SK-N-SH (cell line): Measurements from ENCODE around the gene GYS1. TPM values are rescaled to one million over a fixed set of nuclear protein-coding genes. Genes with fewer than 3 reads are reported as not detected.

Source experiments
- CTCF ChIA-PET: fragments of 300-600, 350-600 bp; formaldehyde crosslinking; extraction: SDS; loops from one replicate; lab custom pipeline; 2021; lab: Yijun Ruan, JAX
- POLR2A ChIA-PET: fragments of 350-600 bp; sonication (Branson Sonifier 250); formaldehyde crosslinking; extraction: SDS; loops from one replicate; lab custom pipeline; 2020; ENCODE audit warnings: antibody characterized with exemption, inconsistent platforms; lab: Yijun Ruan, JAX
- DNase-seq: peaks from one replicate; pipeline ENCODE4 v3.0.0; 2012
- H2AFZ ChIP-seq: fragments of 200-600 bp; sonication (generic); 2 replicates; pipeline ENCODE4 v1.8.1; 2016; ENCODE audit warnings: antibody characterized with exemption, mild to moderate bottlenecking, low read depth
- H3F3A ChIP-seq: fragments of 200-600 bp; sonication (generic); replicated peaks from 2 replicates; pipeline ENCODE3; 2016; ENCODE audit warnings: antibody characterized with exemption, mild to moderate bottlenecking; ENCODE audit not compliant: insufficient read depth
- H3K27ac ChIP-seq, 2 experiments: fragments of 200-500 bp in 1 of 2; fragments of 200-600 bp in 1 of 2; sonication (Bioruptor generic) in 1 of 2; sonication (generic), shearing (Covaris generic) in 1 of 2; 2 replicates each; pipeline versions ENCODE4 v1.5.1 to v1.6.1; 2014 to 2016; ENCODE audit warnings: low read depth in 2 of 2, inconsistent platforms in 1 of 2, low read length in 1 of 2, mild to moderate bottlenecking in 1 of 2, mixed read lengths in 1 of 2
- H3K27me3 ChIP-seq: fragments of 200-600 bp; sonication (generic), shearing (Covaris generic); 2 replicates; pipeline ENCODE4 v1.6.1; 2016; ENCODE audit warnings: mixed run types; ENCODE audit not compliant: insufficient read depth
- H3K36me3 ChIP-seq, 2 experiments: fragments of 200-500 bp in 1 of 2; fragments of 200-600 bp in 1 of 2; sonication (Bioruptor generic) in 1 of 2; sonication (generic) in 1 of 2; replicated peaks in 1 of 2; 2 replicates each; pipeline versions ENCODE3 to v1.5.1; 2014 to 2016; ENCODE audit warnings: low read length in 1 of 2, mild to moderate bottlenecking in 1 of 2; ENCODE audit not compliant: insufficient read depth in 2 of 2, control insufficient read depth in 1 of 2
- H3K4me1 ChIP-seq, 2 experiments: fragments of 200-500 bp in 1 of 2; fragments of 200-600 bp in 1 of 2; sonication (Bioruptor generic) in 1 of 2; sonication (generic), shearing (Covaris generic) in 1 of 2; 2 replicates each; pipeline versions ENCODE4 v1.5.1 to v1.6.1; 2014 to 2016; ENCODE audit warnings: low read depth in 1 of 2, low read length in 1 of 2, mixed run types in 1 of 2; ENCODE audit not compliant: insufficient read depth in 2 of 2, control insufficient read depth in 1 of 2
- H3K4me2 ChIP-seq: fragments of 200-600 bp; sonication (generic), shearing (Covaris generic); 2 replicates; pipeline ENCODE4 v1.6.1; 2017; ENCODE audit warnings: mixed run types
- H3K4me3 ChIP-seq, 2 experiments: fragments of 200-500 bp in 1 of 2; fragments of 200-600 bp in 1 of 2; sonication (Bioruptor generic) in 1 of 2; sonication (generic), shearing (Covaris generic) in 1 of 2; 2 replicates each; pipeline versions ENCODE4 v1.5.1 to v1.8.1; 2014 to 2016; ENCODE audit warnings: low read depth in 2 of 2, inconsistent platforms in 1 of 2, low read length in 1 of 2, mild to moderate bottlenecking in 1 of 2, mixed read lengths in 1 of 2, moderate library complexity in 1 of 2
- H3K79me2 ChIP-seq: fragments of 200-600 bp; sonication (generic); 2 replicates; pipeline ENCODE4 v1.8.1; 2017; ENCODE audit warnings: mild to moderate bottlenecking; ENCODE audit not compliant: insufficient read depth
- H3K9ac ChIP-seq: fragments of 200-600 bp; sonication (generic); 2 replicates; pipeline ENCODE4 v1.6.1; 2017; ENCODE audit warnings: mixed run types
- H3K9me2 ChIP-seq: fragments of 200-600 bp; sonication (generic); 2 replicates; pipeline ENCODE4 v1.6.1; 2017; ENCODE audit warnings: mixed run types
- H3K9me3 ChIP-seq: fragments of 200-600 bp; sonication (generic); 2 replicates; pipeline ENCODE4 v1.6.1; 2017; ENCODE audit warnings: mixed run types, mild to moderate bottlenecking, moderate library complexity
- H4K20me1 ChIP-seq: fragments of 200-600 bp; sonication (generic); 2 replicates; pipeline ENCODE4 v1.6.1; 2017; ENCODE audit warnings: mild to moderate bottlenecking, mixed run types; ENCODE audit not compliant: insufficient read depth
- FOSL2 ChIP-seq: IDR thresholded peaks from 2 replicates; pipeline ENCODE4 v1.4.0; 2012; ENCODE audit warnings: low read depth, mild to moderate bottlenecking, moderate library complexity, borderline replicate concordance
- FOXJ3 ChIP-seq: sonication (generic); formaldehyde crosslinking; IDR thresholded peaks from 2 replicates; pipeline ENCODE4 v1.5.1; 2020; ENCODE audit warnings: mild to moderate bottlenecking, missing genetic modification reagents
- JUND ChIP-seq: IDR thresholded peaks from 2 replicates; pipeline ENCODE4 v1.4.0; 2012
- MXI1 ChIP-seq: IDR thresholded peaks from 2 replicates; pipeline ENCODE4 v1.6.1; 2012; ENCODE audit warnings: mild to moderate bottlenecking, low read depth, low read length, improper control_type of control experiment
- NRF1 ChIP-seq: IDR thresholded peaks from 2 replicates; pipeline ENCODE4 v1.6.1; 2012; ENCODE audit warnings: low read depth, mild to moderate bottlenecking, low read length
- POLR2AphosphoS5 ChIP-seq: IDR thresholded peaks from 2 replicates; pipeline ENCODE4 v1.6.1; 2012; ENCODE audit warnings: low read depth, low read length
- RFX5 ChIP-seq: IDR thresholded peaks from 2 replicates; pipeline ENCODE4 v1.6.1; 2012; ENCODE audit warnings: mild to moderate bottlenecking, improper control_type of control experiment, low read length
- SIN3A ChIP-seq: IDR thresholded peaks from 2 replicates; pipeline ENCODE4 v1.6.1; 2012; ENCODE audit warnings: low read depth, mild to moderate bottlenecking, low read length, moderate library complexity, borderline replicate concordance
- SMC3 ChIP-seq: IDR thresholded peaks from 2 replicates; pipeline ENCODE4 v1.6.1; 2012; ENCODE audit warnings: low read depth, low read length, improper control_type of control experiment
- TAF1 ChIP-seq: IDR thresholded peaks from 2 replicates; pipeline ENCODE4 v1.6.1; 2012; ENCODE audit warnings: low read depth, mild to moderate bottlenecking, low read length, moderate library complexity, borderline replicate concordance
- YY1 ChIP-seq: IDR thresholded peaks from 2 replicates; pipeline ENCODE4 v1.4.0; 2012; ENCODE audit warnings: low read depth, mild to moderate bottlenecking
- WGBS: methylation state at CpG from one replicate; pipeline ENCODE4 v1.1.6; 2017; ENCODE audit warnings: low lambda C conversion rate; 5-methylcytosine and 5-hydroxymethylcytosine counted together
- polyA plus RNA-seq, 3 experiments: library from polyadenylated mRNA; depleted of rRNA; stranded (reverse); fragments of >200 nt; gene quantifications; 2 replicates each; pipeline ENCODE4 v1.2.3, GENCODE V29; 2012
- TF ChIP-seq, protein P1 (sequence below): IDR thresholded peaks from 2 replicates; pipeline ENCODE4 v1.4.0; 2012; ENCODE audit warnings: low read depth, borderline replicate concordance
- TF ChIP-seq, protein P2 (sequence below): IDR thresholded peaks from 2 replicates; pipeline ENCODE4 v1.4.0; 2012; ENCODE audit warnings: low read depth, borderline replicate concordance
- TF ChIP-seq, protein P3 (sequence below): IDR thresholded peaks from 2 replicates; pipeline ENCODE4 v1.4.0; 2012; ENCODE audit warnings: low read depth

GYS1 gene
- polyA plus RNA-seq, 1 of the 3 experiments (the other 2 are of a cell fraction) = 25.3 TPM

DNA sequence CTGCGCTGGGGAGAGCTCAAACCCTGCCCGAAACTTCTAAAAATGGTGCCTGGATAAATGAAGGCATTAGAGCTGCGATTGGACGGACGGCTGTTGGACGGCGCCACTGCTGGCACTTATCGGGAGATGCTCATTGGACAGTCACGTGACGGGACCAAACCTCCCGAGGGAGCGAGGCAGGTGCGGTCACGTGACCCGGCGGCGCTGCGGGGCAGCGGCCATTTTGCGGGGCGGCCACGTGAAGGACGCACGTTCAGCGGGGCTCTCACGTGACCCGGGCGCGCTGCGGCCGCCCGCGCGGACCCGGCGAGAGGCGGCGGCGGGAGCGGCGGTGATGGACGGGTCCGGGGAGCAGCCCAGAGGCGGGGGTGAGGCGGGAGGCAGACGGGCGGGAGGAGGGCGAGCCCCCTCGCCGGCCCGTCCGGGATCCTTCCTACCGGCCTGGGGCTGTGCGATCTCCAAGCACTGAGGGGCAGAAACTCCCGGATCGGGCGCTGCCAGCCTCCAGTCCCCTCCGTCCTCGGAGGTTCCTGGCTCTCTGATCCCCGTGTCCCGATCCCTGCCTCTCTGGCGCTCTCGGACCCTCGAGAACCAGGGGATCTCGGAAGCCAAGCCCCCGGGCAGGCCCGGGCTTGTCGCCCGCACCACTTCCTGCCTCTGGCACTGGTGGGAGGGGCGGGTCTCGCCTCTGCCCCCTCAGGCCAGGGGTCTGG, 38.4 kb downstream of the GYS1 start, which contains the start of gene BAX (continued):
- TF ChIP-seq, protein P1, sequence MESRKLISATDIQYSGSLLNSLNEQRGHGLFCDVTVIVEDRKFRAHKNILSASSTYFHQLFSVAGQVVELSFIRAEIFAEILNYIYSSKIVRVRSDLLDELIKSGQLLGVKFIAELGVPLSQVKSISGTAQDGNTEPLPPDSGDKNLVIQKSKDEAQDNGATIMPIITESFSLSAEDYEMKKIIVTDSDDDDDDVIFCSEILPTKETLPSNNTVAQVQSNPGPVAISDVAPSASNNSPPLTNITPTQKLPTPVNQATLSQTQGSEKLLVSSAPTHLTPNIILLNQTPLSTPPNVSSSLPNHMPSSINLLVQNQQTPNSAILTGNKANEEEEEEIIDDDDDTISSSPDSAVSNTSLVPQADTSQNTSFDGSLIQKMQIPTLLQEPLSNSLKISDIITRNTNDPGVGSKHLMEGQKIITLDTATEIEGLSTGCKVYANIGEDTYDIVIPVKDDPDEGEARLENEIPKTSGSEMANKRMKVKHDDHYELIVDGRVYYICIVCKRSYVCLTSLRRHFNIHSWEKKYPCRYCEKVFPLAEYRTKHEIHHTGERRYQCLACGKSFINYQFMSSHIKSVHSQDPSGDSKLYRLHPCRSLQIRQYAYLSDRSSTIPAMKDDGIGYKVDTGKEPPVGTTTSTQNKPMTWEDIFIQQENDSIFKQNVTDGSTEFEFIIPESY = peak; percentile 88; the same call in 1 of the 2 replicates
- TF ChIP-seq, protein P2, sequence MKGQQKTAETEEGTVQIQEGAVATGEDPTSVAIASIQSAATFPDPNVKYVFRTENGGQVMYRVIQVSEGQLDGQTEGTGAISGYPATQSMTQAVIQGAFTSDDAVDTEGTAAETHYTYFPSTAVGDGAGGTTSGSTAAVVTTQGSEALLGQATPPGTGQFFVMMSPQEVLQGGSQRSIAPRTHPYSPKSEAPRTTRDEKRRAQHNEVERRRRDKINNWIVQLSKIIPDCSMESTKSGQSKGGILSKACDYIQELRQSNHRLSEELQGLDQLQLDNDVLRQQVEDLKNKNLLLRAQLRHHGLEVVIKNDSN = peak; percentile 100

DNA sequence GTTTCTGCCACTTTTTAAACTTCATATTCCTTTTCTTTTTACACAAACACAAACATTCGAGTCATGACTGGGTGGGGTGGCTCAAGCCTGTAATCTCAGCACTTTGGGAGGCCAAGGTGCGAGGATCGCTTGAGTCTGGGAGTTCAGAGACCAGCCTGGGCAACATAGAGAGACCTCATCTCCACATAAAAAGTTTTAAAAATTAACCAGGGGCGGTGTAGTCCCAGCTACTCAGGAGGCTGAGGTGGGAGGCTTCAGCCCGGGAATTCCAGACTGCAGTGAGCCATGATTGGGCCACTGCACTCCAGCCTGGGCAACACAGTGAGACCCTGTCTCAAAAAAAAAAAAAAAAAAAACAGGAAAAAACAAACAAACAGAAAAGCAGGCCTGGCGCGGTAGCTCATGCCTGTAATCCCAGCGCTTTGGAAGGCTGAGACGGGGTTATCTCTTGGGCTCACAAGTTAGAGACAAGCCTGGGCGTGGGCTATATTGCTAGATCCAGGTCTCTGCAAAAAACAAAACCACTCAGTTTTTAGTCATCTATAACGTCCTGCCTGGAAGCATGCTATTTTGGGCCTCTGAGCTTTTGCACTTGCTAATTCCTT, 39.0 kb downstream of the GYS1 start:
- peak overlapping the region; percentile 83 for H3K27ac ChIP-seq
- DNase-seq = no peak
- CTCF ChIA-PET = interaction anchor here (0.7 to 2.6 kb wide), 6 partner anchors 16 to 308 kb away, joined by 3 to 7 read pairs (median 3); partner anchors contain the start of genes CA11 and HSD17B14
- POLR2A ChIA-PET = interaction anchor here (0.6 to 1.6 kb wide), 6 partner anchors 10 to 82 kb away, joined by 3 to 11 read pairs (median 4); partner anchors contain the start of genes DHDH, NUCB1 and PPP1R15A
- peak overlapping the region; percentile 100 for H2AFZ ChIP-seq
- no peaks in the 10 kb centered on the region for H3K27me3 ChIP-seq
- no peaks in the 10 kb centered on the region for H4K20me1 ChIP-seq
- peak overlapping the region; percentile 97; the same call in 1 of the 2 replicates for H3K9ac ChIP-seq
- peaks cover 41% of the 10 kb centered on the region for H3K79me2 ChIP-seq
- 0 out of 2 replicates have a peak, but pooled peaks have one; percentile 5 for TF ChIP-seq JUND
- TF ChIP-seq MXI1 = no peak
- H3K9me2 ChIP-seq = no peaks in the 10 kb centered on the region
- peak overlapping the region; percentile 76 to 80 for H3K4me3 ChIP-seq
- peaks cover 8 to 10% of the 10 kb centered on the region in 2 experiments; a peak in 2 of 4 replicates for H3K4me1 ChIP-seq
- H3K9me3 ChIP-seq = no peaks in the 10 kb centered on the region
- peak overlapping the region; percentile 92 for H3K4me2 ChIP-seq
- peaks cover 8 to 27% of the 10 kb centered on the region in 2 experiments for H3K36me3 ChIP-seq
- WGBS = 66% methylated on average over 11 of the region's 11 CpGs
- peaks cover 8% of the 10 kb centered on the region for H3F3A ChIP-seq

DNA sequence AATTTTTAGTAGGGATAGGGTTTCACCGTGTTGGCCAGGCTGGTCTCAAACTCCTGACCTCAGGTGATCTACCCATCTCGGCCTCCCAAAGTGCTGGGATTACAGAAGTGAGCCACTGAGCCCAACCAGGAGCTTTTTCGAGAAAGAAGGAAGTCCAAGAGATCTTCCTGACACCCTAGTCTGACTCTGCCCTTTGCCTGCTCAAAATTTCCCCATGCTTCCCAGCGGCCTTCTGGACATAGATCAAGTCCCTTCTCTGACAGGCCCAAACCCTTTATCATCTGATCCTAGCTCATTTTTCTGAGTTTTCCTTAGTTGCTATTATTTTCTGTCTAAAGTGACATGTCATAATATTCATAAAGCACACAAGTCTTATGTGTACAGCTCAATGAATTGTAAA, 40.0 kb downstream of the GYS1 start:
- Histone ChIP-seq H3K9me3 (no peaks in the 10 kb centered on the region), H3K79me2 (peaks cover 33% of the 10 kb centered on the region), H3K9ac (no peak overlapping the region), H3K27me3 (no peaks in the 10 kb centered on the region), H4K20me1 (no peaks in the 10 kb centered on the region), H3K4me2 (no peak overlapping the region), H3K9me2 (no peaks in the 10 kb centered on the region), H3K4me1 (peaks cover 8 to 10% of the 10 kb centered on the region in 2 experiments; a peak in 2 of 4 replicates), H3K27ac (no peak overlapping the region), H3K36me3 (peaks cover 8 to 22% of the 10 kb centered on the region in 2 experiments), H3F3A (peaks cover 4% of the 10 kb centered on the region), H3K4me3 (no peak overlapping the region), H2AFZ (no peak overlapping the region)
- no peak for DNase-seq
- POLR2A ChIA-PET = interaction anchor here (0.6 kb wide), 1 partner anchor 80 kb away, joined by 4 read pairs; no protein-coding TSS in a partner anchor
- TF ChIP-seq TAF1 (no peak), NRF1 (no peak), POLR2AphosphoS5 (no peak), YY1 (no peak), SIN3A (no peak), FOXJ3 (CRISPR knock-in tag) (no peak), RFX5 (no peak), FOSL2 (no peak), JUND (no peak), SMC3 (no peak)
- TF ChIP-seq, protein P3, sequence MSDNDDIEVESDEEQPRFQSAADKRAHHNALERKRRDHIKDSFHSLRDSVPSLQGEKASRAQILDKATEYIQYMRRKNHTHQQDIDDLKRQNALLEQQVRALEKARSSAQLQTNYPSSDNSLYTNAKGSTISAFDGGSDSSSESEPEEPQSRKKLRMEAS = no peak
- TF ChIP-seq, protein P2 = no peak
- CTCF ChIA-PET = interaction anchor here (0.8 to 2.6 kb wide), 2 partner anchors 17 to 20 kb away, joined by 3 to 7 read pairs; partner anchors contain the start of gene DHDH
- WGBS = 83% methylated on average over 4 of the region's 4 CpGs
